Loucy (cell line): ENCODE results near the gene SMAGP.
"Not testable (repeated sequence)": the region's sequence is repeated elsewhere in the genome, so short reads cannot be mapped to it uniquely, and the experiment has no call there.

Experiments used
- CTCF ChIP-seq: fragments of 200-600 bp; sonication (generic); conservative IDR thresholded peaks from 2 replicates; pipeline ENCODE4 v1.5.1; 2014; ENCODE audit warnings: mild to moderate bottlenecking, antibody characterized with exemption, low read length
- EZH2phosphoT487 ChIP-seq: fragments of 200-600 bp; IDR thresholded peaks from 2 replicates; pipeline ENCODE4 v1.6.1; 2018; ENCODE audit warnings: antibody characterized with exemption, mild to moderate bottlenecking, moderate library complexity, borderline replicate concordance

- peak; percentile 37 for TF ChIP-seq CTCF
- TF ChIP-seq EZH2phosphoT487 = not testable (repeated sequence)
These were observed 21.6 kb upstream of the SMAGP start for GRCh38 chr12:51291603-51292513.
